KMS-11 (cell line): ENCODE results near the gene GNA12.

Experiments
- H2AFZ ChIP-seq: fragments of 200-600 bp; sonication (generic); 2 replicates; pipeline ENCODE4 v1.6.1; 2016; ENCODE audit warnings: antibody characterized with exemption, mixed run types, low read depth
- H3K27ac ChIP-seq: fragments of 200-600 bp; sonication (generic); 2 replicates; pipeline ENCODE4 v1.6.1; 2016; ENCODE audit warnings: mild to moderate bottlenecking, mixed run types
- H3K27me3 ChIP-seq: fragments of 200-600 bp; sonication (generic); 2 replicates; pipeline ENCODE4 v1.6.1; 2017; ENCODE audit warnings: mild to moderate bottlenecking, low read depth, mixed run types, moderate library complexity; ENCODE audit not compliant: insufficient read depth
- H3K36me3 ChIP-seq: fragments of 200-600 bp; sonication (generic); 2 replicates; pipeline ENCODE4 v1.6.1; 2017; ENCODE audit warnings: mild to moderate bottlenecking, mixed run types; ENCODE audit not compliant: insufficient read depth
- H3K4me1 ChIP-seq: fragments of 200-600 bp; sonication (generic); 2 replicates; pipeline ENCODE4 v1.6.1; 2016; ENCODE audit warnings: mild to moderate bottlenecking, low read depth, mixed run types; ENCODE audit not compliant: poor library complexity, severe bottlenecking
- H3K4me2 ChIP-seq: fragments of 200-600 bp; sonication (generic); 2 replicates; pipeline ENCODE4 v1.7.0; 2016; ENCODE audit warnings: mild to moderate bottlenecking, mixed run types
- H3K4me3 ChIP-seq: fragments of 200-600 bp; sonication (generic); IDR thresholded peaks from 2 replicates; pipeline ENCODE4 v1.6.1; 2017; ENCODE audit warnings: low read depth, low read length, mixed read lengths; ENCODE audit not compliant: insufficient read depth
- H3K79me2 ChIP-seq: fragments of 200-600 bp; sonication (generic); 2 replicates; pipeline ENCODE4 v1.6.1; 2016; ENCODE audit warnings: low read depth, mixed run types; ENCODE audit not compliant: insufficient read depth
- H3K9ac ChIP-seq: fragments of 200-600 bp; sonication (generic); 2 replicates; pipeline ENCODE4 v1.6.1; 2016; ENCODE audit warnings: mild to moderate bottlenecking, mixed run types
- H4K20me1 ChIP-seq: fragments of 200-600 bp; sonication (generic); 2 replicates; pipeline ENCODE4 v1.6.1; 2016; ENCODE audit warnings: mild to moderate bottlenecking, mixed run types; ENCODE audit not compliant: insufficient read depth
- TF ChIP-seq, protein P1 (sequence below): fragments of 200-600 bp; sonication (generic); conservative IDR thresholded peaks from 2 replicates; pipeline ENCODE4 v1.6.1; 2017; ENCODE audit warnings: low read depth, mild to moderate bottlenecking, antibody characterized with exemption, low read length, moderate library complexity, mixed read lengths

Gene GNA12

DNA sequence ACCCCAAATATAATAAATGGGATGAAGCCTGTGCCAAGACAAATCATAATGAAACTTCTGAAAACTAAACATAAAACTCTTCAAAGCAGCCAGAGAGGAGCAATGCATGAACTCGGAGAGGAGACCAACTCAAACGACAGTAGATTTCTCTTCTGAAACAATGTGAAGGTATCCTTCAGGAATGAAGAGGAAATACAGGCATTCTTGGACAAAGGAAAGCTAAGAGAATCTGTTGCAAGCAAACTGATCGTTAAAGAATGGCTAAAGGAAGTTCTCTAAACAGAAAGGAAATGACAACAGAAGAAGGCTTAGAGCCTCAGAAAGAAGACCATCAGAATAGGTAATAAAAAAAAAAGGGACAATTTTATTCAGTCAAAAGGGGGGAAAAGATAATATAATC, 6.6 kb downstream of the GNA12 start:
- no peak overlapping the region for H3K27ac ChIP-seq
- no peak overlapping the region for H3K9ac ChIP-seq
- H3K27me3 ChIP-seq = no peaks in the 10 kb centered on the region
- no peak overlapping the region for H2AFZ ChIP-seq
- TF ChIP-seq, protein P1, sequence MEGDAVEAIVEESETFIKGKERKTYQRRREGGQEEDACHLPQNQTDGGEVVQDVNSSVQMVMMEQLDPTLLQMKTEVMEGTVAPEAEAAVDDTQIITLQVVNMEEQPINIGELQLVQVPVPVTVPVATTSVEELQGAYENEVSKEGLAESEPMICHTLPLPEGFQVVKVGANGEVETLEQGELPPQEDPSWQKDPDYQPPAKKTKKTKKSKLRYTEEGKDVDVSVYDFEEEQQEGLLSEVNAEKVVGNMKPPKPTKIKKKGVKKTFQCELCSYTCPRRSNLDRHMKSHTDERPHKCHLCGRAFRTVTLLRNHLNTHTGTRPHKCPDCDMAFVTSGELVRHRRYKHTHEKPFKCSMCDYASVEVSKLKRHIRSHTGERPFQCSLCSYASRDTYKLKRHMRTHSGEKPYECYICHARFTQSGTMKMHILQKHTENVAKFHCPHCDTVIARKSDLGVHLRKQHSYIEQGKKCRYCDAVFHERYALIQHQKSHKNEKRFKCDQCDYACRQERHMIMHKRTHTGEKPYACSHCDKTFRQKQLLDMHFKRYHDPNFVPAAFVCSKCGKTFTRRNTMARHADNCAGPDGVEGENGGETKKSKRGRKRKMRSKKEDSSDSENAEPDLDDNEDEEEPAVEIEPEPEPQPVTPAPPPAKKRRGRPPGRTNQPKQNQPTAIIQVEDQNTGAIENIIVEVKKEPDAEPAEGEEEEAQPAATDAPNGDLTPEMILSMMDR = no peak
- no peak overlapping the region for H3K4me3 ChIP-seq
- peaks cover 23% of the 10 kb centered on the region for H3K4me1 ChIP-seq
- H3K79me2 ChIP-seq = peaks cover 43% of the 10 kb centered on the region
- no peaks in the 10 kb centered on the region for H3K36me3 ChIP-seq
- H3K4me2 ChIP-seq = no peak overlapping the region
- no peaks in the 10 kb centered on the region for H4K20me1 ChIP-seq

DNA sequence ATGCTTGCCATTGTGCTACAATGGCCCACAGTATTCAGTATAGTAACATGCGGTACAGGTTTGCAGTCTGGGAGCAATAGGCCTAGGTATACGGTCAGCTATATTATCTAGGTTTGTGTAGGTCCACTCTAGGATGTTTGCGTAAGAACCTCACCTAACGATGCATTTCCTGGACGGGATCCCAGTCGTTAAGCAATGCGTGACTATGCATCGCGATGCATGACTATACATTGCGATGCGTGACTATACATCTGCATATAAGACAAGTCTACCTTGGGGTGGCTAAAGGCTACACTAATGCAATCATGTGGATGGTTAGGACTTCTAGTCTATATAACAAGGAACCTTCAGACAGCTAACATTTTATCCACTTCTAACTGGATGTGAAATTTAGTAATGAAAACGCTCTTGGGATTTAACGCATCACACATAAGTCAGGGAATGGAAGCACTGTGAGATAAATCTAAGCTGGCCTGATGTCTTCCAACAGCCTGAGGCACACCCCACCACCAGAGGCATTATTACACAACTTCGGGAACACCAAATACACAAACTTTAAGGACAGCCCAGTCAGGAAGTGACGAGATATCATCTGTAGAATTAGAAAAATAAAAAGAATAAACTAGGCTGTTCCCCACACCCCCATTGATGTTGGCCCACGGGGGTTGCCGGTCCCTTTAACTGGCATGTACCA, 9.2 kb downstream of the GNA12 start:
- Histone ChIP-seq H3K36me3 (no peaks in the 10 kb centered on the region), H2AFZ (no peak overlapping the region), H3K27ac (no peak overlapping the region), H3K27me3 (no peaks in the 10 kb centered on the region), H3K4me1 (peaks cover 20% of the 10 kb centered on the region), H3K79me2 (peaks cover 38% of the 10 kb centered on the region), H3K4me3 (no peak overlapping the region), H3K4me2 (no peak overlapping the region), H3K9ac (no peak overlapping the region), H4K20me1 (no peaks in the 10 kb centered on the region)
- TF ChIP-seq, protein P1 = no peak

DNA sequence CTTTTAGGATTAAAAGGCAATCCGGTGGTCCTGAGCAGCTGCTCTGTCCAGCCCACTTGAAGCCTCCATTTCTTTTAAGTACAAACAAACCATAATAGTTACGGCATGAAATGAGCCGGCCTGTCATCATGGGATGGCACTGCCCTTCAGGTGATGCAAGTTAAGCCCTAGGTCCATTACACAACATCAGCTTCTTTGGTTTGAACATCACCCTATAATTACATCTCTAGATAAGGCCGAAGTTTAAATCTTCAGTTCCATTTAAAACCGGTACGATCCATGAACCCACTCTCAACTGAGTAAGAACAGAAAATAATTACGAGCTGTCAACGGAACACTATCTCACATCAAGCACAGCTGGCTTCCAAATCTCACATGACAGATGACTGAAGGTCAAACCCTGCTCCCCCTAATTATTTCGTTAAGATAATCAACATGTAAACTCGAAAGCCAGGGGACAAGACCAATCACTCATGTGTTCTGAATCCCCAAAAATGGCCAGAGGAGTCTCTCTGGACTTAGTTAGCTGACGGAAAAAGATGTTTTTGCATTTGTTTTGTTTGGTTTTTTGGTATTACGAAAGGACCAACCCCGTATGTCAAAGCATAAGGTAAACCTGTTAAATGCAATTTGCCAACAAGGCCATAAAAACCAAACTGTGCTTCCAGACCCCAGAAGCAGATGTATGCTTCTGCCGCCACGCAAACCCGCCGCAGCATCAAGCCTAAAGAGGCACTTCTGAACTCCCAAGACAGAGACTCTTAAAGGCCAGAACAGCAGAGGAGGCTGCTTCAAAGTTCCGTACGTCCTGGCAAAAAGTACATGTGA, 10.8 kb downstream of the GNA12 start:
- Histone ChIP-seq H3K4me1 (peaks cover 11% of the 10 kb centered on the region), H3K79me2 (peaks cover 32% of the 10 kb centered on the region; the same call in 1 of the 2 replicates), H2AFZ (no peak overlapping the region), H3K4me3 (no peak overlapping the region), H3K36me3 (no peaks in the 10 kb centered on the region), H4K20me1 (no peaks in the 10 kb centered on the region), H3K4me2 (no peak overlapping the region), H3K9ac (no peak overlapping the region), H3K27ac (no peak overlapping the region), H3K27me3 (no peaks in the 10 kb centered on the region)
- TF ChIP-seq, protein P1 = no peak

DNA sequence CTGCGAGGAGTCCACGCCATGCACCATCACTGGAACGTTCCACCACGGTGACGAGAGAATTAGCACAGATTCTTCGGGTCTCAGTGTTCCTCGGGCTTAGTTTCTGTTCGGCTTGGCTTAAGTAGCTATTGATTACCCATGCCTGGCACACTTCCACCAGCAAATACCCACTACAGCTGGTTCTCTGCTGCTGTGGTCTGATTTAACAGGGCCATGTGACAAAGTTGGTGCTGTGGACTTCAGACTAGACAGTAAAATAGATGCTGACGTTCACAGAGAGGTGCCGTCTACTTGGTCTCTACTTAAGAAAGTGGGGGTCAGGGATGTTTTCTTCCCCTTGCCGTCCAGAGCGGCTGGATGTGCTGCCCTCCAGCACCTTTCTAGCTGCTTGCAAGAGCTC, 11.6 kb downstream of the GNA12 start:
- H3K79me2 ChIP-seq = peaks cover 23% of the 10 kb centered on the region; the same call in 1 of the 2 replicates
- TF ChIP-seq, protein P1 = no peak
- no peaks in the 10 kb centered on the region for H3K27me3 ChIP-seq
- no peak overlapping the region for H3K9ac ChIP-seq
- no peaks in the 10 kb centered on the region for H3K36me3 ChIP-seq
- no peak overlapping the region for H3K4me3 ChIP-seq
- H4K20me1 ChIP-seq = no peaks in the 10 kb centered on the region
- H3K4me2 ChIP-seq = no peak overlapping the region
- H2AFZ ChIP-seq = no peak overlapping the region
- H3K4me1 ChIP-seq = peaks cover 2% of the 10 kb centered on the region
- H3K27ac ChIP-seq = no peak overlapping the region
